ENCODE data around the gene KCTD20. TPM values are rescaled to one million over a fixed set of nuclear protein-coding genes. Genes with fewer than 3 reads are reported as not detected.

Gene KCTD20
- total and polyA plus RNA-seq, 9 of the 15 experiments (the other 6 are each of a cell fraction or from before 2014, with no cell fraction given), result 28.9 to 160 (median 70.6) TPM

GRCh38 chr6:36478051-36478526 lies 35.3 kb downstream of the KCTD20 start (continued):
- TF ChIP-seq SIRT6 (IDR thresholded peaks at IDR 0.05; ENCODE audit: low read depth, low read length), result no peak
- TF ChIP-seq, protein P1, sequence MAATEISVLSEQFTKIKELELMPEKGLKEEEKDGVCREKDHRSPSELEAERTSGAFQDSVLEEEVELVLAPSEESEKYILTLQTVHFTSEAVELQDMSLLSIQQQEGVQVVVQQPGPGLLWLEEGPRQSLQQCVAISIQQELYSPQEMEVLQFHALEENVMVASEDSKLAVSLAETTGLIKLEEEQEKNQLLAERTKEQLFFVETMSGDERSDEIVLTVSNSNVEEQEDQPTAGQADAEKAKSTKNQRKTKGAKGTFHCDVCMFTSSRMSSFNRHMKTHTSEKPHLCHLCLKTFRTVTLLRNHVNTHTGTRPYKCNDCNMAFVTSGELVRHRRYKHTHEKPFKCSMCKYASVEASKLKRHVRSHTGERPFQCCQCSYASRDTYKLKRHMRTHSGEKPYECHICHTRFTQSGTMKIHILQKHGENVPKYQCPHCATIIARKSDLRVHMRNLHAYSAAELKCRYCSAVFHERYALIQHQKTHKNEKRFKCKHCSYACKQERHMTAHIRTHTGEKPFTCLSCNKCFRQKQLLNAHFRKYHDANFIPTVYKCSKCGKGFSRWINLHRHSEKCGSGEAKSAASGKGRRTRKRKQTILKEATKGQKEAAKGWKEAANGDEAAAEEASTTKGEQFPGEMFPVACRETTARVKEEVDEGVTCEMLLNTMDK (IDR thresholded peaks at IDR 0.05; ENCODE audit: borderline replicate concordance, insufficient read depth, low read depth, low read length, poor library complexity, severe bottlenecking), result no peak
- no peak for TF ChIP-seq DEAF1 (CRISPR knock-in tag; IDR thresholded peaks at IDR 0.05)
- TF ChIP-seq SETDB1 (IDR thresholded peaks at IDR 0.05; ENCODE audit: low read length), result no peak
- TF ChIP-seq ARID3B (CRISPR knock-in tag; IDR thresholded peaks at IDR 0.05; ENCODE audit: borderline replicate concordance), result no peak
- no peak for TF ChIP-seq NEUROD1 (IDR thresholded peaks at IDR 0.05; ENCODE audit: borderline replicate concordance, low read depth, low read length, partially characterized antibody)
- no peak for TF ChIP-seq COPS2 (conservative IDR thresholded peaks at IDR 0.05)
- TF ChIP-seq, protein P2, sequence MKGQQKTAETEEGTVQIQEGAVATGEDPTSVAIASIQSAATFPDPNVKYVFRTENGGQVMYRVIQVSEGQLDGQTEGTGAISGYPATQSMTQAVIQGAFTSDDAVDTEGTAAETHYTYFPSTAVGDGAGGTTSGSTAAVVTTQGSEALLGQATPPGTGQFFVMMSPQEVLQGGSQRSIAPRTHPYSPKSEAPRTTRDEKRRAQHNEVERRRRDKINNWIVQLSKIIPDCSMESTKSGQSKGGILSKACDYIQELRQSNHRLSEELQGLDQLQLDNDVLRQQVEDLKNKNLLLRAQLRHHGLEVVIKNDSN (CRISPR knock-in tag; IDR thresholded peaks at IDR 0.05), result no peak
- no peak for TF ChIP-seq BRD4 (IDR thresholded peaks at IDR 0.05)
- TF ChIP-seq FOXP4 (CRISPR knock-in tag; IDR thresholded peaks at IDR 0.05; ENCODE audit: borderline replicate concordance), result no peak
- no peak for TF ChIP-seq HDAC6 (IDR thresholded peaks at IDR 0.05; ENCODE audit: low read depth, low read length)
- peak; percentile 40 for TF ChIP-seq PKNOX1 (IDR thresholded peaks at IDR 0.05)
- no peak for TF ChIP-seq CHD1 (IDR thresholded peaks at IDR 0.05; ENCODE audit: low read length)
- TF ChIP-seq DIDO1 (tag; IDR thresholded peaks at IDR 0.05; ENCODE audit: low read depth), result no peak
- TF ChIP-seq SP2 (IDR thresholded peaks at IDR 0.05; ENCODE audit: extremely low read depth, low read depth, low read length, poor library complexity, severe bottlenecking), result no peak
- no peak for TF ChIP-seq ZSCAN32 (CRISPR knock-in tag; IDR thresholded peaks at IDR 0.05)
- TF ChIP-seq ZNF707 (CRISPR knock-in tag; conservative IDR thresholded peaks at IDR 0.05), result no peak
